Glomerular visceral epithelial cell (primary cell): ENCODE data around the gene TAPBP.

Source experiments
- DNase-seq: peaks from one replicate; pipeline ENCODE4 v3.0.0-alpha.2; 2016; ENCODE audit errors: extremely low spot score

TAPBP gene

DNA sequence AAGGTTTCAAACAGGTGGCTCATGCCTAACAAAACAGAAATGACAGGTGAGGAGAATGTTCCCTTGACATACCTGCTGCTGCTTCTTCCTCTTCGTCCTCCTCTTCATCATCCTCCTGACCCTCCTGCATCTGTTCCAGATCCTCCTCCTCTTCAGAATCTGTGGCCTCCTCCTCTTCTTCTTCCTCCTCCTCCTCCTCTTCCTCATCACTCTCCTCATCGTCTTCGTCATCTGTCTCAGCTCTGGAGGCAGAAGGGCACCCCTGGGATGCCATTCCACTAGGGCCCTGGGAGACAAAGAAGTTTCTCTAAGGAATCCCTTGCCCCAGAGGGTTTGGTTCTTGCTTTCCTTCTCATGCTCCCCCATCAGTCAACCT is 6.0 kb upstream of the TAPBP start:
- no peak for DNase-seq

DNA sequence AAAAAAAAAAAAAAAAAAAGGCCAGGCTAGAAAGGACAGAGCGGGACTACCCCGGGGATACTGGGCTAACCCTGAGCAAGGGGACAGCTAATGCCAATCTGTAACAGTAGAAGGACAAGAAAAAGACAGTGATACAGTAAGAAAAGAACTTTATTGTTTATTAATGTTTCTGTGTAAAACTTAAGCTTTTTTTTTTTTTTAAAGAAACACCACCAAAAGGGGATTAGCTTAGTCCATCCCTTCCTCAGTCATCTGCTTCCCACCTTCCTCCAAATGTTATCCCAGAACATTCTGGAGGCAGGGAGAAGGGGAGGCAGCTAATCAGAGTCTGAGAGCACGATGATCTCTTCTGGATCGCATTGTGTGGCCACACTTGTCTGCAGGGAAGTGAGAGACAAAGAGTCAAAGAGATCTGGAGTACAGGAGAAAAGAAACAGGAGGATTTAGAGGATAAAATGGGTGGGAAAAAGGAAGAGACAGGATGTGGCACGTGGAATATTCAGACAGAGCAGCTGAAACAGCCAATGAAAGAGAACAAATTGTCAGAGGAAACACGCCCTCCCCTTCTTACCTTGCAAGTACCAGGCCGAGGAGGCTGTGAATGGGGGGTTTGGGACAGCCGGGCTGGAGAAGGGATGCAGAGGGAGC is 4.7 kb upstream of the TAPBP start:
- no peak for DNase-seq

DNA sequence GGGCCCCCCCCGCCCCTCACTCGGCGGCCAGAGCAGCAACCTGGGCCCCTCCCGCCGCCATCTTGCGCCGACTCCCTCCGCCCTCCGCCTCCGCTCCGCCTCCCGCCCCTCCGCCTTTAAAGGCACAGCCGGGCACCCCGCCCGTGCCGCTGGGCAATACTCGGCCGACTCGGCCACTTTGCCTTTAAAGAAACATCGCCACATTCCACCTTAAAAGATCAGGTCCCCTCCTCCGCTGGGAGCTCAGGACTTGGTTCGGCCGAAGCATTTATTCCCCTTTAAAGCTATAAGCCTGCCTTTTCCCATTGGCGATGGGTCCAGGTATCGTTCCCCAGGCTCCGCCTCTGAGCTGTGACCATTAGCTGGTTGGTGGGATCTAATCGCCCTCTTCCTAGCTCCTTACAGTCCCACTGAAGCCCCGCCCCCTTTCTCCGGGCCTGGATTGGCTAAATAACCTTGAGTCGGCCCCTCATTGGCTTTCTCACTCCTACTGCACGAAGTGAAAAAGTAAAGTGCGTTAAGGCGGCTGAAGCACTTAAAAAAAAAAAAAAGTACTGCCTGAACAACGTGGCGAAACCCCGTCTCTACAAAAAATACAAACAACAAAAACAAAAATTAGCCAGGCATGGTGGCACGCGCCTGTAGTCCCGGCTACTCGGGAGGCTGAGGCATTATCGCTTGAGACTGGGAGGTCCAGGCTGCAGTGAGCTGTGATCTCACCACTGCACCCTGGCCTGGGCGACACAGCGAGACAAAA is 4.0 kb upstream of the TAPBP start, which contains the start of gene ZBTB22:
ZBTB22 (minus strand) TSS at position 76 of the 757 bp plus-strand sequence. CDS start 828 bp downstream, outside the sequence.
- DNase-seq, result peak; percentile 99

DNA sequence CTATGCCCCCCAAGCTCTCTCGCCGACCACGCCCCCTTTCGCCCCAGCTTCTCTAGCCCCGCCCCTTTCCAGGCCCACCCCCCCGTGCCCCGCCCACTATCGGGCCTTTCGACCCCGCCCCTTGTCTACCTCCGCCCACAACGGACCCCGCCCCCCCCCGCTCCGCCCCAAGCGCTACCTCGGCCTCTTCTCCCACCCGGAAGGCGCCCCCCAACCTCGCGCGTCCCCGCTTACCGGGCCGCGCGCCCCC is 3.5 kb upstream of the TAPBP start:
- no peak for DNase-seq

DNA sequence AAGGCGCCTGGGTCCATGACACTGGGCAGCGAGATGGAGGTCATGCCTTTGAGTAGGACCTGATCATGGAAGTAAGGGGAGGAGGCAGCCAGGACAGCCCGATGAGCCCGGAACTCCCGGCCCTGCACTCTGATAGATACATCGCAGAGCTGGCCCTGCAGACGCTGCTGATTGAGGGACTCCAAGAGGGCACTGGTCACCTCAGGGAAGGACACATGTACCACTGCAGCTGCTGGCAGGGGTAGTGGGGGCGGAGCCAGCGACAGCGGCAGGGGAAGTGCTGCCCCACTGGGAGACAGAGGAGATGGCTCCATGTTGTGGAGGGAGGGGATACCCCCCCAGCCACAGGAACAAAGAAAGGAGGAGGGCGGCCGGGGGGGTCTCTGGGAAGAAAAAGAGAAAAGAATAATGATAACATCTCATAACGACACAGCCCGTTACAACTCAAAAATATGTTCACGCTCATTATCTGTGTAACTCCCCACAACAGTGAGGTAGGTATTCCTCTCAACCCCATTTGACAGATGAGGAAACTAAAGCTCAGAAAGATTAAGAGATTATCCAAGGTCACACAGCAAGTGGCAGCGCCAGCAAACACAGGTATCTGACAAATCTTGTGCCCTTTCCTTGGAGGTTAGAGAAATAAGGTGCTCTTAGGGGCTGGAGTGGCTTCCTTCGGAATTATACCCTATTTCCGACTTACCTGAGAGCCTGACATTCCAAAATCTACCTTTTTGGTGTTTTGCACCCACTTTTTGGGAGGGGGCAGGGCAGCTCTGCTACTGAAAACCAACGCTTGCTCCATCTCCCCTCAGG is 2.9 kb upstream of the TAPBP start:
- no peak for DNase-seq

DNA sequence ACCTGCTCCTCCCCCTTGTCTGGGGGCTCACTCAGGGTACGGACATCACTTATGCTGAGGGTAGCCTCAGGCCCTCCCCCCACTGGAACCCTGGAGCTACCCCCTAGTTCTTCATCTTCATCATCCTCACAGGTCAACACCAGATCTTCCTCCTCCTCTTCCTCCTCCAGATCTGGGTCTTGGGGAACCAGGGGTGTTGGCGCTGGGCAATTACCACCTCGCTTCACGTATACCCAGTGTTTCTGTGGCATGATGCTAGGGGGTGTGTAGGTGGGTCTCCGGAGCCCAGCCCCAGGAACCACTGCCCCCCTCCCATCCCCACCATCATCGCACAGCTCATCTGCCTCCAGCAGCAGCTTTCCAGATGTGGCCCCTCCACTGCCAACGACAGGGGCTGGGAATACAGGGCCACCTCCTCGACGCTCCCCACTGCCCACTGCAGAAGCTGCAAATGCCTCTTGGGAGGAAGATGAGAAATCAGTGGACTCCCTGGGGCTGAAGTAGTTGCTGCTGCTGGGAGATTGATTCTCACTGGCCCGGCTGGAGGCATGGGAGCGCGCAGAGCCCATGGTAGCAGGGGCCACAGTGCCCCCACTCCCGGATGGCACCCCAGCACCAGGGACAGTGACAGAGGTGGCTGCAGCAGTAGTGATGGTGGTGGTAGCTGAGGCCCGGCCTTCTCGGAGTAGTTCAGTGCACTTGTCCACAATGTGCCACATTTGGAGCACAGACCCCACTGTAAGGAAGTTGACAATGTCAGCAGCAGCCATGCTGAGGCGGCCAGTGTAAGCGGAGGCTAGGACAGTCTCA is 2.1 kb upstream of the TAPBP start:
- DNase-seq, result no peak

DNA sequence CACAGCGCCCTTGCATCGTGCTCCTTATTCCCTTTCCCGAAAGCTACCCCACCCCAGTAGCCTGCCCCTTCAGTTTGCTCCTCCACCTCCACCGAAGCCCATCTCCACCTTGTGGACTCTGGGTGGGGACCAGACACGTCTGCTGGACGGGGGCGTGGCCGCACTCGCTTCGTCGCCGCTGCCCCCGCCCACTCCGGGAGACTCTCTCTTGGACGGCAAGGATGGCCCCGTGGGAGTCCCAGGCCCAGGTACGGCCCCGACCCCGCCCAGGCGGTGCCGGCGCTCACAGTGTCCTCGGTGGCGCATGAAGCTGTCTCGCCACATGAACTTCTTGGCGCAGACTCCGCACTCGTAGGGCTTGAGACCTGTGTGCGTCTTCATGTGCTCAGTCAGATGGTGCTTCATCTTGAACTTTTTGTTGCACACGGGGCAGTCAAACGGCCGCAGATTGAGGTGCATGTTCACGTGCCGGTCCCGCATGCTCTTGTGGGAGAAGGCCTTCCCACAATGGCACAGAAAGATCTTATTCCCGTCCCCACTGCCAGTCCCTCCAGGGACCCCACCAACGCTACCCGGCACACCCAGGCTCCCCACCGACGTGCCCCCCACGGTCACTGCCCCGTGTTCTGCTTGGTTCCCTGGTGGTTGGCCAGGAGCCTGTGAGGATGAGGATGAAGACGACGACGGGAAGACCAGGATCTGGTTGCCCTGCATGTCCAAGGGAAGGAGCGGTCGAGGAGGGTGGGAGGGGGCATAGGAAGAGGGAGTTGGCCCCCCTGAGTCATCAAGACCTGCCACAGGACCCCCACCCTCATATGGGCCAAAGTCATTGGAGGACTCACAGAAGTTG is 1.3 kb upstream of the TAPBP start:
- DNase-seq, result no peak

DNA sequence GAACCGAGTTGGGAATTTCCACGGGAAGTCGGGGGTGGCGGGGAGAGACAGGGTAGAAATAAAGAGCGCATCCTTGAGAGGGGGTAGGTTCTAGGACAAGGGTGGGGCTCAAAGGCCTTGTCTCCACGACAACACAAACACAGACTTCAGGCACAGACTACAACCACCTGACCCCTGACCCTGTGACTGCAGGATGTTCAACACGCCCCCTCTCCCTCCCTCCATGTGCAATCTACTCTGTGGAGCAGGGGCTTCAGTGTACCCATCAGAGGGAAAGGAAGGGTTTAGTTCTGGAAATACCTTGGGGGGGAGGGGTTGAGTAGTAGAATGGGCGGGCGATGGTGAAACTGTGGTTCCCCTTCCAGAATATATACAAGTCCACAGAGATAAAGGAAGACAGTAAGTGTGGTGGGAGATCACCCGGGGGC is 651 bp upstream of the TAPBP start:
- DNase-seq, result peak; percentile 80

DNA sequence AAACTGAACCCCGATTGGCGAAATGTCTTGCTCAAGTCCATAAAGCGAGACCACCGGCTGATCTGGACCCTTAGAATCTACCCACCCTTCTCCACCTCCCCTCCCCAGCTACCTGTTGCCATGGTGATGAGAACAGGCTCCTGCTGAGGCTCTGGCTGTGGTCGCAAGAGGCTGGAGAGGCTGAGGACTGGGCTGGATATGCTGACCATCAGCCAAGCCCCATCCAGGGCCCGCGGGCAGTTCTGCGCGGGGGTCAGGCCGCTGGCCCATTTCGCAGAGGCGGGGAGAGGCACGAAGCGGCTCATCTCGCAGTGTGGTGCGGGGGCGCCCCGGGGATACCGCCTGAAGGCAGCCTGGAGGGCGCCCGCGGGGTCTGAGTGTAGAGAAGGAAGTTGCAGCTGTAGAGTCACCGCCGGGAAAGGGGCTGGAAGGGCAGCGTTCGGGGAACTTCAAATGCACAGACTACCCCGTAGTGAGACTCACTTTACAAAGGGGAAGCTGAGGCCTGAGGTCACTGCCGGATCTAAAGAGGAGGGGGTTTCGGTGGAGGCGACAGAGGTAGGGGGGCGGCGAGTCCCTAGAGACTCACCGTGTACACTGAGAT is 671 bp downstream of the TAPBP start:
- peak; percentile 22 for DNase-seq

DNA sequence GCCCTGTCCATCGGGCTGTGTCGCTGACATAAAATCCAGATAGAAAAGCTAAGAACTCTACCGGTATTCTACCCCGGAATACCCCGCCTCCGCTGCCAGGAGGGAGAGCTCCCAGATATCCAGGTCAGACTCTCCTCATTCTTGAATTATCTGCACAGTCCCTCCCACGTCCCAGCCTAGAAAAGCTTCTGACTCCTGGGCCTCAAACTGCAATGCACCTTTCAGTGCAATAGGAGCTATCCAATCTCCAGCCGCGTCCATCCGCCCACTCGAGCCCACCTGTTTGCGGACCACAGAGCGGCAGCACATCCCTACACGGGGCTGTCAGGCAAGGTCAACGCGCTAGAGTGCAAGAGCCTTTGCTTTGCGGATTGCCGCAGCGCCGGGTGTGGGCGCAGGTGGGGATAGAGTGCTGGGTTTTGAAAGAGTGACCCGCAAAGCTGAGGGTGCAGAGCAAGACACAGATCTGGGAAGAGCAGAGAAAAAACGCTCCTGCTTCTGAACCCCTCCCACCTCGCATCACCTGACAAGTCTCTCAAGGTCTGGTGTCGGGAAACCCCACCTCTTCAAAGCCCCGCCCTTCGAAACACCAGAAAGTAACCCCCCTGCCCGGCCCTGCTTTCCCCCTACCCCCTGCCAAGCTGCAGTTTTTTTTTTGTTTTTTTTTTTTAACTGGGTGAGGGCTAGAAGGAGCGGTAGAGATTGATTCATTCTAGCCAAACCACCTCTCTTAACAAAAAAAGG is 1.3 kb downstream of the TAPBP start:
- DNase-seq, result peak; percentile 88

DNA sequence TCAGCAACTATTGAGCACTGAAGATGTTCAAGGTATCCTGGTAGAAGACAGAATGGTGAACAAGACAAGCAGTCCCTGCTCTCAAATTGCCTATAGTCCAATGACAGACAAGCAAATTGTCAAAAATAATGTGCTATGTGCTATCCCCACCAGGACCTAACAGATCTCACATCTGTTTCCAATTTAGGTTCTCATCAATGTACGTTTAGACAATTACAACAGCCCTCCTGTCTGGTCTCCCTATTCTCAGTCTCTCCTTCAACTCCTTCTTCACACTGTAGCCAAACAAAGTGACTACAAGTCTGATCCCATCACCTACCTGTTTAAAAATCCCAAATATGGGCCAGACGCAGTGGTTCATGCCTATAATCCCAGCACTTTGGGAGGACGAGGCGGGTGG is 7.5 kb downstream of the TAPBP start:
- DNase-seq, result no peak

DNA sequence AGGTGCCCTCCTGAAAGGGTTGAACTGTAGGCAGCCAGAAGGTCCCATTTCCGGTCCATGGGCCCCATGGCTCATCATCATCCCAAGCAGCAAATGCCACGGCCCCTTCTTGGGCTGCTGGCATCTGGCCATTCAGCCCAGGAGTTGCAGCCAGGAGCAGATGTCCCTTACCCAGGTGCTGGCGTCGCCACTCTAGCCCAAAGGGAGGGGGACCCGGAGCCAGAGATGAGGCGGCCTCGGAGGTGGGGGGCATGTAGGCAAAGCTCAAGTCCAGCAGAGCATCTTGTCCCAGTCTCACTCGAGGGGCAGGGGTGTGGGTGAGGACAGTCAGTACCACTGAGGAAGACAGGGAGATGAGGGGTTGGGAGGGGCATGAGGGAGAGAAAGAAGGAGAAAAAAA is 8.8 kb downstream of the TAPBP start:
- DNase-seq, result no peak

DNA sequence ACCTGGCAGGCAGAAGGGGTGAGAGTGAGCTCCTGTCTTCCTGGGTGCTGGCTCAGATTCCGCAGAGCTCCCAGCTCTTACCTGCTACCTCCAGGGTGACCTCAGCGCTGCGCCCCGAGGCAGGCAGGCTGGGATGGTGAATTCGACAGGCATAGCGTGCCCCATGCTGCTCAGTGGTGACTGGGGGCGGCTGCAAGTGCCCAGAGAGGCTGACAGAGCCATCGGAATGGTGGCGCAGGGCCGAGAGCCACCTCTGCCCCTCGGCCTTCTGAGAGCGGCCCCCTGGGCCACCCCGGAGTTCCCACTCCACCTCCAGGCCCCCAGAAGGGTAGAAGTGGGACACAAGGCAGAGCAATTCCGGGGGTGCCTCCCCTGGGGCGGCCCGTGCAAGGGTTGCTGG is 9.7 kb downstream of the TAPBP start:
- no peak for DNase-seq

DNA sequence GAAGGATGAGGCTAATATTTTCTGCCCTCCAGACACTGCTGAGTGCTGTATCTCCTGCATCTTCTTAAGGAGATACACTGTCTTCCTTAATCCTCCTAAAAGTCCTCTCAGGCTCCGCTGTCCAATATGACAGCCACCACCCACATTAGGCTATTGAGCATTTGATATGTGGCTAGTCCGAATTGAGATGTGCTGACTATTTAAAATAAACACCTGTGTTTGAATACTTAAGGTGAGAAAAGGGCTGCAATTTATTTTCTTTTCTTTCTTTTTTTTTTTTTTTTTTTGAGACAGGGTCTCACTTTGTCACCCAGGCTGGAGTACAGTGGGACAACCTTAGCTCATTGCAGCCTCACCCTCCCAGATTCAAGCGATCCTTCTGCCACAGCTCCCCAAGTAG is 12.0 kb downstream of the TAPBP start:
- DNase-seq, result no peak

DNA sequence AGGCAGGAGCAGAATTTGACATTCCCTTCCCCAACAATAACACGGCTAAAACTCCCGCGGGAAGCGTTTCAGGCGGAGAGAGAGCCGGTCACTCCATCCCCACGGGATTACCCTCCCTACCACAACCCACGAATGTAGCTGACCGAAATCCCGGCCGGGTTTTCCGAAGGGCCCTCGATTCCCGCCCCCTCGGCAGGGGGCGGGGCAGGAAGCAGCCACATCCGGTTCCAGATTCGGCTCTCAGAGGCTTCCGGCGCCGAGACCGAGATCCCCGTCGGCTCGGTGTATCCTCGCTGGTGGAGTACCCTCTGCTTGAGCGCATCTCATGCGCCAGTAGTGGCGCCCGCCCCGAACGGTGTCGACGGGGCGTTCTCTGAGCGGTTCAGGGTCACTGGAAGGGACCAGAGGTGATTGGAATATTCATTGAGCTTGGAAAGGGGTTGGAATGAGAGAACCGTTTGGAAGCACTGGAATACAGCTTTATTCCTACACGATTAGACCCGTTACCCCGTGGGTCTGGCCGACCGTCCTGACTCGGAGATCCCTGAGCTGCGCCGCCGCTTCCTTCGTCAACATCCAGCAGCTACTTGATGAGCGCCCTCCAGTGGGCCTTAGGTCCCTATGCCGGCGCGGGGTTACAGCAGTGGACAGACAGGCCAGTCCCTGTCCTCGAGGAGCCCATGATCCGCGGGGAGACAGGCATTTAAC is 14.5 kb downstream of the TAPBP start:
- DNase-seq, result peak; percentile 95

DNA sequence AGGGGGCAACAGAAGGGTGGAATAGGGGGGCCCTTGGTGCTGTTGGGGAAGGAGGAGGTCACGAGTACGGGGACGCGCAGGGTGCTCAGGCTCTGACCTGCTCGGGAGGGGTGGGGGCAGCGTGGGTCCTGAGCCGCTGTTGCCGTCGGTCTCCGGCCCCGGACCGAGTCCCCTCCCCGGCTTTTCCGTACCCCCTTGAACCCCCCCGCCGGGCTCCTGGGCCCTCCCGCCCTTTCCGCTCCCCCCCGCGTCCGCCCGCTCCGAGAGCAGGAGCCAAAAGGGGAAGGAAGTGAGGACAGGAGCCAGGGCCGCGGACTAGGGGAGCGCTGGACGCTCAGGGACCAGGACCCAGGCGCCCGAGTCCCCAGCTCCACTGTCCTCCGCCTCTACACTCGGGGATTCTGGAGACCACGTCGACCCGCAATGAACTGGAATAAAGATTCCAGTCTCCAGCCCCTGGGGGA is 15.1 kb downstream of the TAPBP start, which contains the start of gene RGL2:
RGL2 (minus strand) TSS at position 170 of the 464 bp plus-strand sequence. CDS start 332 bp downstream, outside the sequence.
- peak; percentile 72 for DNase-seq

DNA sequence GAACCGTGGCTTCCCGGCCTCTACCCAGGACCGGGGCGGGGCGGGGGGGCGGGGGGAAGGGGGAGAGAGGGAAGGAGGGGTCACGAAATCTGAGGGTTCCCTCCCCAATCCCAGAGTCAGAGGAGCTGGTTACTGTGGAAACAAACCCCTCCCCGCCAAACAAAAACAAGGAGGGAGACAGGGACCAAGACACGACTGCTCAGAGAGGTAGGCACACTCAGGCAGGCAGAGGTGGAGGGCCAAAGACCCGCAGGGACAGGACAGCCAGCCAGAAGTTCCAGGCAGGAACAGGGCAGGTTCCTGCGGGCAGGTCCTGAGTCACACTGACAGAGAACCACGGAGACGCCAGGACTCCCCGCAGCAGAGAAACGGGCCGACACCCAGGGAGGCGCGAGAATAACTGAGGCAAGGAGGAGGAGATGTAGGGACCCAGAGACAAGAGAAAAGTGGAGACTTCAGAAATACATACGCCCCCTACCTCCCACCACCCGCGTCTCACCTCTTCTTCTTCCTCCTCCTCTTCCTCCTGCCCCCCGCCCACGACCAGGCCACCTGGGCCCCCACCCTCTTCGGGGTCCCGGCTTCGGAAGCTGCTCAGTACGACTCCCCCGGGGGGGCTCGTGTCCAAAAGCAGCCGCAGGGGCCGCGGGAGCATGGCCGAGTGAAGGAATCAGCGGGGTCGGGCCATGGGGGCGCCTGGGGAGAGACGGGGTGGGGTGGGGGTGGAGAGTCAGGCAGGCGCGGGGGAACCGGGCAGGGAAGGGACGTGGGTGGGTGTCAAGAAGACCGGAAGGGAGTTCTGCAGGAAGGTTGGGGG is 15.7 kb downstream of the TAPBP start:
- peak; percentile 91 for DNase-seq

DNA sequence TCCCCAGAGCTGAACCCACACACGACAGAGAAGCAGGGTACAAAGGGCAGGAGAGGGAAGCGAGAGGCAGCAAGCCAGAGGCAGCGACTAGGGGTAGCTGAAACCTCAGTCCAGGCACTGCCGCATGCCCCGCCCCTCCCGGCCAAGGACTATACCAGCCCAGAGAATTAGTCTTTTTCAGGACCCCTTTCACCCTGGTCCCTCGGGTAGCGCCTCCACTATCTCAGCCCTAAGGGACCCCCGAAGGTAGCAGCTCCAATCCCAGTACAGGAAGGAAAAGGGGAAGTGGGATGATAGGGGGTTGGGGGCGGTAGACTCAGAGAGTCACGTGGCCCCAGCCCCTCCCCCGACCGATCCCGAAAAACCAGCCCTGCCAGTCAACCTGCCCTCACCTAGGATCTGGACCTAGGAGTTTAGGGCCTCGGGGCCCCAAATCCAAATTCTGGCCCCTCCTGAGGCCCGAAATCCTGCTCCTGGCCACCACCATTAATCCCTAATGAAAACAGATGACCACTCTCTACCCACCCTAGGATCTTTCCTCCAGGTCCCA is 16.4 kb downstream of the TAPBP start:
- no peak for DNase-seq
